Activated CD8-positive, alpha-beta T cell treated with anti-CD3 and anti-CD28 coated beads, Interleukin-2, amount 10 ng/mL, durations not matched to agents 7 days and 5 days (primary cell): ENCODE results near the gene ASPM. TPM values are rescaled to one million over a fixed set of nuclear protein-coding genes. Genes with fewer than 3 reads are reported as not detected.

Source experiments
- ATAC-seq: fragments of 150-1000 bp; cut with Tn5 transposase; one replicate; pipeline ENCODE4 v1.10.0; 2021; ENCODE audit warnings: moderate library complexity
- CTCF ChIA-PET: fragments of 350-600 bp; sonication (Branson Sonifier 250); formaldehyde crosslinking; loops from one replicate; lab custom pipeline; 2021; ENCODE audit warnings: antibody characterized with exemption; lab: Charles Lee
- POLR2A ChIA-PET: fragments of 350-600 bp; sonication (Branson Sonifier 250); formaldehyde crosslinking; loops from one replicate; lab custom pipeline; 2021; ENCODE audit warnings: antibody characterized with exemption; lab: Charles Lee
- DNase-seq: peaks from one replicate; pipeline ENCODE4 v3.0.0-alpha.2; 2020
- H3K27ac Mint-ChIP-seq: one replicate; pipeline ENCODE4 v1.8.0; 2021; ENCODE audit warnings: mild to moderate bottlenecking, mixed read lengths
- H3K27me3 Mint-ChIP-seq: one replicate; pipeline ENCODE4 v1.8.0; 2021; ENCODE audit warnings: low read depth, mixed read lengths
- H3K36me3 Mint-ChIP-seq: one replicate; pipeline ENCODE4 v1.8.0; 2021; ENCODE audit warnings: low read depth, mixed read lengths
- H3K4me1 Mint-ChIP-seq: one replicate; pipeline ENCODE4 v1.8.0; 2021; ENCODE audit warnings: low read depth, mixed read lengths
- H3K4me3 Mint-ChIP-seq: one replicate; pipeline ENCODE4 v1.8.0; 2021; ENCODE audit warnings: mild to moderate bottlenecking, mixed read lengths
- H3K9me3 Mint-ChIP-seq: one replicate; pipeline ENCODE4 v1.8.0; 2022; ENCODE audit warnings: mixed read lengths; ENCODE audit not compliant: insufficient read depth
- total RNA-seq, 2 experiments: library from RNA; stranded (reverse); gene quantifications; one replicate each; pipeline ENCODE4 v1.2.3, GENCODE V29; 2021

ASPM gene
- total RNA-seq, 2 experiments from 2014 or later = 87.5 to 87.9 TPM

DNA sequence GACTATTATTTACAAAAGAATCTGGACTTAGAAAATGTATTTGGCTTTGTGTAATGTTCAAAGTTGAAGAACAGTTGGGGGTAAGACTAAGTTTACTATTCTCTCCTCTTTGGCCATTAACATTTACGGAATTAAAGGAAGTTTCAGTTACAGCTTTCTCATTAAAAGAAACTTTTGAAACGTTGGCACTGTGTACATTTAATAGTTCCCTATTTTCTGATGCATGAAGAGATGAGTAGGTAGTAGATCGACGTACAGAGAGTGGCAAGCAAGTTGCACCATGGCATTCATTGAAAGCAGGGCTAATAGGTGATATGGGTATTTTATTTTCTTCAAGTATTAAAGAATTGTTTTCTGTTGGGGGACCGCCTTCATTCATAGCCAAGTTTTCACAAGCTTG, 3.2 kb downstream of the ASPM start:
- Mint-ChIP-seq H3K27ac (no peak overlapping the region), H3K36me3 (peaks cover 56% of the 10 kb centered on the region), H3K4me1 (peaks cover 40% of the 10 kb centered on the region), H3K4me3 (peak overlapping the region; percentile 9), H3K9me3 (no peaks in the 10 kb centered on the region), H3K27me3 (no peaks in the 10 kb centered on the region)
- DNase-seq (no peak), ATAC-seq (no peak)
- ChIA-PET POLR2A (no interaction called here), CTCF (no interaction called here)

DNA sequence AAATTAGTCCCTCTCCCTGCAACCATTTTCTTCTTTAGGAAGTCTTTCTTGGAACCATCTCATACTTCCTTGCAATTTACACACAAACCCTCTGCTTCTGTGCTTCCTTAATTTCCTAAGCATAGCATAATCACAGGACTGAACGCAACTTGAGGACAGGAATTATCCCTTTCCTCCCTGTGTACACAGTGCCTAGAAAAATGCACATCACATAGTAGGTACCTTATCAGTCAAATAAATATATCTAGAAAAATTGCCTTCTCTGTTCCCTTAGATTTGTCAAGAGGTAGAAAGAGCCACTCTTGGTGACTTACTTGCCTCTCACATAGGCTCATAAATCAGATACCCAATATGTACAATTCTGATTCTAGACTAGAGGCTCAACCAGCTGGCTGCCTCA, 4.9 kb downstream of the ASPM start:
- ATAC-seq = no peak
- H3K4me3 Mint-ChIP-seq = peak overlapping the region; percentile 19
- peaks cover 37% of the 10 kb centered on the region for H3K4me1 Mint-ChIP-seq
- ChIA-PET CTCF (no interaction called here), POLR2A (no interaction called here)
- no peaks in the 10 kb centered on the region for H3K9me3 Mint-ChIP-seq
- H3K27ac Mint-ChIP-seq = no peak overlapping the region
- no peaks in the 10 kb centered on the region for H3K27me3 Mint-ChIP-seq
- no peak for DNase-seq
- H3K36me3 Mint-ChIP-seq = peaks cover 65% of the 10 kb centered on the region

DNA sequence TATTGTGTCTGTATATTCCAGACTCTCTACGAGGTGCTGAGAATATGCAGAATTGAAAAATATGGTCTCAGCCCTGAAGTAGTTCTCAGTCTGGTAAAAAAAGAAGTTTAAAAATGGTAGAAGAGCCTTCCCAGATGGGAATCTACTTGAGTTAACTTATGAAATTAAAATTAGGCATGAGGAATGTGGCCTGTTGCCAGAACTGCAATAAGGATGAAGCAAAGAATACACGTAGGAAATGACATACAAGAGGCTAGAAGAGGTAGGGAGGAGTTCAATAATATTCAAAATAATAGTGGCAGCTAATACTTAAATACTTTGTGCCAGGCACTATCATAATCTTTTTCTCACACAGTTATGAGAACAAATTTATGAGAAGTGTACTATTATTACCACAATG, 6.3 kb downstream of the ASPM start:
- no peaks in the 10 kb centered on the region for H3K9me3 Mint-ChIP-seq
- no peak overlapping the region for H3K27ac Mint-ChIP-seq
- H3K4me1 Mint-ChIP-seq = peaks cover 39% of the 10 kb centered on the region
- no peak for ATAC-seq
- H3K36me3 Mint-ChIP-seq = peaks cover 67% of the 10 kb centered on the region
- no peaks in the 10 kb centered on the region for H3K27me3 Mint-ChIP-seq
- no peak for DNase-seq
- no peak overlapping the region for H3K4me3 Mint-ChIP-seq
- CTCF ChIA-PET = no interaction called here
- POLR2A ChIA-PET = no interaction called here

DNA sequence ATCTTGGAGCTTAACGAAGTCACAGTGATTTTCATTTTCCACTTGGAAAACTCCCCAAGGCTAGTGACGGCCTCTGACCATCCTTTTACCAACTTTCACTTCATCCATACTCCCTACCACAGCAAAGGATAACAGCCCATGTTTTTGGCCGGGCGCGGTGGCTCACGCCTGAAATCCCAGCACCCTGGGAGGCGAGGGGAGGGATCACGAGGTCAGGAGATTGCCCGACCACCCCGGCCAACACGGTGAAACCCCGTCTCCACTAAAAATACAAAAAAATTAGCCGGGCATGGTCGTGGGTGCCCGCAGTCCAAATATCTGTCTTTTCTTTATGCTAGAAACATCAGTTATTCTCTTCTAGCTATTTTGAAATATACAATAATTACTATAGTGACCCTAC, 7.3 kb downstream of the ASPM start:
- DNase-seq (no peak), ATAC-seq (no peak)
- peaks cover 39% of the 10 kb centered on the region for H3K4me1 Mint-ChIP-seq
- no peaks in the 10 kb centered on the region for H3K27me3 Mint-ChIP-seq
- no peak overlapping the region for H3K27ac Mint-ChIP-seq
- CTCF ChIA-PET = no interaction called here
- no peaks in the 10 kb centered on the region for H3K9me3 Mint-ChIP-seq
- POLR2A ChIA-PET = no interaction called here
- no peak overlapping the region for H3K4me3 Mint-ChIP-seq
- peaks cover 71% of the 10 kb centered on the region for H3K36me3 Mint-ChIP-seq

DNA sequence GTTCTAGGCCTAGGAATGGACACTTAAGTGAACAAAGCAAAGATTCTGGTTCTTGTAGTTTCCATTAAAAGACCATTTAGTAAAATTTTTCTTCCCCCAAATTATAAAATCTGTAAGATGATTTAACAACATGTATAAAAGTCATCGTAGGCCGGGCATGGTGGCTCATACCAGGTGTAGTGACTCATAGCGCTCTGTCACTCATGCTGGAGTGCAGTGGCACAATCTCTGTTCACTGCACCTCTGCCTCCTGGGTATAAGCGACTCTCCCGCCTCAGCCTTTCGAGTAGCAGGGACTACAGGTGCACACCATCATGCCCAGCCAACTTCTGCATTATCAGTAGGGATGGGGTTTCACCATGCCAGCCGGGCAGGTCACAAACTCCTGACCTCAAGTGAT, 9.1 kb downstream of the ASPM start:
- DNase-seq (no peak), ATAC-seq (no peak)
- ChIA-PET POLR2A (no interaction called here), CTCF (no interaction called here)
- Mint-ChIP-seq H3K27ac (no peak overlapping the region), H3K27me3 (no peaks in the 10 kb centered on the region), H3K9me3 (no peaks in the 10 kb centered on the region), H3K4me3 (no peak overlapping the region), H3K4me1 (peaks cover 25% of the 10 kb centered on the region), H3K36me3 (peaks cover 68% of the 10 kb centered on the region)

DNA sequence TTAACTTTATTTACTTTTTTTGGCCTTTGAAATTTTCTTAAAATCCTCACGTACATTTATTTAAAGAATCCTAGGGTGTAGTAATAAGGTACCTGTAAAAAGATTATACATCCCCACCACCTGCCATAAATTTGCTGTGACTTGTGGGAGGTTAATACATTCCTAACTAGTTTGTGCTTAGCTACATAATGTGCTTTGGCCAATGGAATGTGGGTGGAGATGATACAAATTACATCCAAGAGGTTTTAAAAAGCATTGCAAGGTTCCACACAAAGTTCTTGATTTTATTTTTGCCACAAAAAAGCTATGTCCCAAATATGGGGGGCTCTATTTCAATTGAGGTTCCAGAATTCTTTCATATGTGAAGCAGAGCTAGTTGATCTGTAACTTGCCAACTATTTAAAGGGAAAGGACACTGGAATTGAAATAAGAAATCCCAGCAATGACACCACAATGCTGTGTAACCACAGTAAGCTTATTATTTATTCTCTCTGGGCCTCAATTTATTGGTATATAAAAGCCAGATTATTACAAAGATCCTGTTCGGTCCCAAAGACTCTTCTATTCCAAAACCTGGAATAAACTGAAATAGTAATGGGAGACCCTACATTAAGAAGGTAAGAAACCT, 15.7 kb downstream of the ASPM start:
- H3K36me3 Mint-ChIP-seq = peaks cover 66% of the 10 kb centered on the region
- H3K4me1 Mint-ChIP-seq = peaks cover under 1% of the 10 kb centered on the region
- no peak for DNase-seq
- no peak overlapping the region for H3K4me3 Mint-ChIP-seq
- ChIA-PET POLR2A (no interaction called here), CTCF (no interaction called here)
- H3K9me3 Mint-ChIP-seq = no peaks in the 10 kb centered on the region
- no peak for ATAC-seq
- no peaks in the 10 kb centered on the region for H3K27me3 Mint-ChIP-seq
- H3K27ac Mint-ChIP-seq = no peak overlapping the region

DNA sequence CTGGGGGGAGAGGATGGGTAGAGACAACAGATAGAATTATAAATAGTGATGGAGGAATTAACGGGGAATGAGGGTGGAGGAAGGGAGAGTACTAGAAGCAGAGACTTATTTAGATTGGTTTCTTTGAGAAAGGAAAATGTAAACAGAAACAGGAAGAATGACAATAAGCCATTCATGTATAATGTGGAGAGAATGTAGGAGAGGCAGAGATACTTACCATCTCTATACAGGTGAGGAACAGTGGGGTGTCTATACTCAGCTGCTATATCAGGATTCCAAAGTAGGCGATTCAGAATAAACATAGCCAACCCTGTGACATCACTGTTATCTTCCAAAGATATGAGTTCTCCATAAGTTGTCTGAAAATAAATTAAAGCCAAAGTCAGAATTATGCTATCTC, 16.8 kb downstream of the ASPM start:
- ATAC-seq (no peak), DNase-seq (no peak)
- no peaks in the 10 kb centered on the region for H3K4me1 Mint-ChIP-seq
- peaks cover 68% of the 10 kb centered on the region for H3K36me3 Mint-ChIP-seq
- POLR2A ChIA-PET = no interaction called here
- no peak overlapping the region for H3K4me3 Mint-ChIP-seq
- CTCF ChIA-PET = no interaction called here
- H3K27ac Mint-ChIP-seq = no peak overlapping the region
- H3K27me3 Mint-ChIP-seq = no peaks in the 10 kb centered on the region
- H3K9me3 Mint-ChIP-seq = no peaks in the 10 kb centered on the region

DNA sequence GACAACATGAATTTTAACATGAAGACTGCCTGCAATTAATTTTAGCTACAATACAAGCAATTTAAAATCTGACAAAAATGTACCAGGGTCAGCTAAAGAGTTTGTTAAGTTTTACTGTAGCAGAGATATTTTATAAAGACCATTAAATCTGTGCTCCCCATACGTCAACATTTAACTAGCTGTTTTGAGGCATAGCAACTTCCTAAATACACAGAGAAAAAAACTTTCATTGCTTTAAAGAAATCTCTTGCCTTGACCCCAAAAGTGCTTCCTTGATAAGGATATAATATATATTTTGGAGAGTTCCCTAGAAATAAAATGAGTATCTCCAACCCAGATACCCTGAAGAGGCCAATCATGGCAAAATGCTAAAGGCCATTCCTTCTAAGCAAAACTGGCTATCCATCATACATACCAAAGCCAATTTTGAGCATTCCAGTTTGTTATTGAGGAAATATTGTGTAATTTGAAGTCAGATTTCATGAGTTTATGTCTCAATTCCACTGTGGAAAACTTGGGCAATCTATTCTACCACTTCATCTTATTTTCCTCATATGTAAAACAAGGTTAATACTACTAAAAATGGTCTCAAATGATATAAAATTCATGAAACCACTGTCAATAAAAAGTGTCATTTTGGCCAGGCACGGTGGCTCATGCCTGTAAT, 19.1 kb downstream of the ASPM start:
- CTCF ChIA-PET = no interaction called here
- Mint-ChIP-seq H3K27me3 (no peaks in the 10 kb centered on the region), H3K4me1 (no peaks in the 10 kb centered on the region), H3K27ac (no peak overlapping the region), H3K9me3 (no peaks in the 10 kb centered on the region), H3K36me3 (peaks cover 66% of the 10 kb centered on the region), H3K4me3 (no peak overlapping the region)
- POLR2A ChIA-PET = no interaction called here
- ATAC-seq = no peak
- no peak for DNase-seq

DNA sequence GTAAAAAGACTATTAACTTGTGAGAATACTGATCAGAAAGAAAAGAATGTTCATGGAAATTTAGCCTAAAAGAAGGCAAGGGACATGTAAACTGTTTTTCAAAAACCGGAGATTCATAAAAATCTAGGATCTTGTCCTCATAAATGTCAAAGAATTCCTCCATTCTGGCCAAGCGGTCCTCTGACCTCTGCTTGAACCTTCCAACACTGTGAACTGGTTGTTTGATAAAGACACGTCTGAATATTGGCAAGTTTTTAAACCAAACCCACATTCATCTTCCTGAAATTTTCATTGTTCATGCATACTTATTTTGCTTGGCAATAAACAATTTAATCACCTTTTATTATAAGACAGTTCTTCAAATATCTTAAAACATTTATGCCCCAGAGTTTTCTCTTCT, 19.8 kb downstream of the ASPM start:
- no peaks in the 10 kb centered on the region for H3K4me1 Mint-ChIP-seq
- H3K9me3 Mint-ChIP-seq = no peaks in the 10 kb centered on the region
- ChIA-PET CTCF (no interaction called here), POLR2A (no interaction called here)
- DNase-seq (no peak), ATAC-seq (no peak)
- peaks cover 69% of the 10 kb centered on the region for H3K36me3 Mint-ChIP-seq
- H3K4me3 Mint-ChIP-seq = no peak overlapping the region
- H3K27me3 Mint-ChIP-seq = no peaks in the 10 kb centered on the region
- H3K27ac Mint-ChIP-seq = no peak overlapping the region

DNA sequence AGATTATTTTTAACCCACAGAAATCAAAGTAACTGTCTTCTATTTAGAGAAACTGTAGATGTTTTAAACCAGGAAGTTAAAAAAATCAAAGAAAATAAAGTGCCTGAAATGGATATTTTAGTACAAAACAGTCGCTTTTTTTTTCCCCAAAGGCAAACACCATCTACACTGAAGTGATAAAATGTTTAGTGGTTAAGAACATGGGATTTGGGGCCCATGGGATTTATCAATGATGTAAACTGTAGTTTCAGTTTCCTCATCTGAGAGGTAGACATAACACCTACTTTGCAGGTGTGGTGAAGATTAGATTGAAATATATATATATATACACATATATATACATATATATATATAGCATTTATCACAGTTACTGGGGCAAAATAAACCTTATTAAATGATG, 22.1 kb downstream of the ASPM start:
- CTCF ChIA-PET = no interaction called here
- no peak overlapping the region for H3K4me3 Mint-ChIP-seq
- no peak for ATAC-seq

DNA sequence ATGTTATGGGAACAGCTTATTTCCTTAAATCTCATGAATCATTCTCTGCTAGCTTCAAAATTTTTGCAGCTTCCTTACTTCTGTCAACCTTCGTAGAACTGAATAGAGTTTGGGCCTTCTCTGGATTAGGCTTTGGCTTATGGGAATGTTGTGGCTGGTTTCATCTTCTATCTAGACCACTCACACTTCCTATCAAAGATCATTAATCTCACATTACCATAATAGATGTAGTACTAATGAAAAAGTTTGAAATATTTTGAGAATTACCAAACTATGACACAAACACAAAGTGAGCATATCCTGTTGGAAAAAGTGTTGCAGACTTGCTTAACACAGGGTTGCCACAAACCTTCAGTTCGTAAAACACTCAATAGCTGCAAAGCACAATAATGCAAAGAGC, 30.3 kb downstream of the ASPM start:
- CTCF ChIA-PET = interaction anchor here (0.7 to 1.4 kb wide), 2 partner anchors 14 to 64 kb away, joined by 3 read pairs; no protein-coding TSS in a partner anchor
- ATAC-seq (no peak), DNase-seq (no peak)

More for the DNA sequence above, 22.1 kb downstream of the ASPM start:
- POLR2A ChIA-PET = no interaction called here
- Mint-ChIP-seq H3K9me3 (no peaks in the 10 kb centered on the region), H3K4me1 (no peaks in the 10 kb centered on the region), H3K27me3 (no peaks in the 10 kb centered on the region), H3K27ac (no peak overlapping the region), H3K36me3 (peaks cover 70% of the 10 kb centered on the region)
- DNase-seq = no peak

DNA sequence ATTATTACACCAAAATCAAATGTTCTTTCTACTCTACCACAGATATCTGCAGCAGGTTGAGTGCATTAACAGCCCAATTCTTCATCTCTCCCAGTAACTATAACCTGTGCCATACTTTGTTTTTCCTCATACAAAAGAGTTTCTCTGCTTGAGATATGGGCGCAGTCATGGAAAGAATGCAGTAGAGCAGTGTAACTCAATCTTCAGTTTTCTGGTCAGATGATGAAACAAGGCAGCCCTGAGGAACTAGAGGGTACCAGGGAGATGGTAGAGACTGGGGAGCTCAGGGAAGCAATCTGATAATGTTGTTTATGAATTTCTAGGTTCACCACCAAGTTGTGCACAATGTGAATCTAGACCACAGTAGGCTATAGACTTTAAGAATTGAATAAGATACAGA, 39.6 kb downstream of the ASPM start:
- H3K27ac Mint-ChIP-seq = no peak overlapping the region
- no peak overlapping the region for H3K4me3 Mint-ChIP-seq
- H3K27me3 Mint-ChIP-seq = no peaks in the 10 kb centered on the region

More for the DNA sequence above, 30.3 kb downstream of the ASPM start:
- POLR2A ChIA-PET = no interaction called here
- Mint-ChIP-seq H3K36me3 (peaks cover 72% of the 10 kb centered on the region), H3K27ac (no peak overlapping the region), H3K4me1 (no peaks in the 10 kb centered on the region), H3K27me3 (no peaks in the 10 kb centered on the region), H3K4me3 (no peak overlapping the region), H3K9me3 (no peaks in the 10 kb centered on the region)

More for the DNA sequence above, 39.6 kb downstream of the ASPM start:
- Mint-ChIP-seq H3K4me1 (no peaks in the 10 kb centered on the region), H3K9me3 (no peaks in the 10 kb centered on the region), H3K36me3 (peaks cover 79% of the 10 kb centered on the region)
- ChIA-PET POLR2A (no interaction called here), CTCF (no interaction called here)
- no peak for DNase-seq
- no peak for ATAC-seq
